ENCODE measurements around the gene RAB37. TPM values are rescaled to one million over a fixed set of nuclear protein-coding genes. Genes with fewer than 3 reads are reported as not detected.

The RAB37 gene
- total and polyA plus RNA-seq, 2 of the 8 experiments (the other 6 are each of a cell fraction or from before 2014, with no cell fraction given), result 5.5 to 6.1 TPM

DNA sequence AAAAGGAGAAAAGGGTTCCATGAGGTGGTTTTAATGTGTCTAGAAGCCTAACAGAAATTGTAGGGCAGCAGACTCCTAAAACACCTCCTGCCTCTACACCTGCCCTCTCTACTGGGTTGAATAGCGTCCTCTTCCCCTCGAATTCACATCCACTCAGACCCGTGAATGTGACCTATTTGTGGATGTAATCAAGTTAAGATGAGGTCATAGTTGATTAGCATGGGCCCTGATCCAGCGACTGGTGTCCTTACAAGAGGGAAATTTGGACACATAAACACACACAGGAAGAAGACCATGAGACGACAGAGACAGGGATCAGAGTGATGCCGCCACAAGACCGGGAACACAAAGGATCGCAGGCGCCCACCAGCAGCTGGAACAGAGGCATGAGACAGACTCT, 37.8 kb upstream of the RAB37 start:
- H3K4me2 ChIP-seq (ENCODE audit: insufficient read depth in 1 of 2, low read depth in 2 of 2, low read length in 2 of 2), result no peak overlapping the region
- H2BK120ac ChIP-seq (replicated peaks; ENCODE audit: low read depth, low read length), result no peak overlapping the region
- no peak overlapping the region for H3K9ac ChIP-seq (replicated peaks in 1 of 4; ENCODE audit: extremely low read depth in 1 of 4, low read depth in 3 of 4, low read length in 3 of 4)
- H3K9me3 ChIP-seq (ENCODE audit: insufficient read depth in 2 of 2, low read depth in 1 of 2, low read length in 1 of 2), result no peaks in the 10 kb centered on the region
- POLR2A ChIA-PET (ENCODE audit: partially characterized antibody), result no interaction called here
- H3K27me3 ChIP-seq (replicated peaks in 1 of 4; ENCODE audit: control insufficient read depth in 3 of 4, extremely low read depth in 1 of 4, insufficient read depth in 3 of 4, low read length in 3 of 4), result no peaks in the 10 kb centered on the region
- H2BK5ac ChIP-seq (ENCODE audit: low read depth, low read length), result no peak overlapping the region
- no peak overlapping the region for H3K23ac ChIP-seq (ENCODE audit: insufficient read length)
- H3K23me2 ChIP-seq (ENCODE audit: low read depth, low read length), result no peaks in the 10 kb centered on the region
- H3K18ac ChIP-seq (ENCODE audit: extremely low read depth, low read length), result no peak overlapping the region
- H2BK12ac ChIP-seq (ENCODE audit: low read depth, low read length), result no peak overlapping the region
- no peak overlapping the region for H3K4me3 ChIP-seq (ENCODE audit: extremely low read depth in 1 of 4, insufficient read depth in 2 of 4, low read depth in 3 of 4, low read length in 4 of 4)
- no peak overlapping the region for H3K56ac ChIP-seq (replicated peaks; ENCODE audit: insufficient read length, low read depth, low read length)
- no peaks in the 10 kb centered on the region for H3K36me3 ChIP-seq (ENCODE audit: control insufficient read depth in 2 of 4, insufficient read depth in 4 of 4, low read length in 3 of 4)
- DNase-seq (ENCODE audit: low read depth in 1 of 2, low spot score in 2 of 2) (no peak), FAIRE-seq (no peak)
- H2BK15ac ChIP-seq (ENCODE audit: low read length), result no peak overlapping the region
- no peak overlapping the region for H2AFZ ChIP-seq (ENCODE audit: low read length)
- H4K8ac ChIP-seq (ENCODE audit: extremely low read depth, insufficient read depth, low read length), result no peak overlapping the region
- no peak overlapping the region for H2AK5ac ChIP-seq (ENCODE audit: low read depth, low read length)
- no peak overlapping the region for H3K4ac ChIP-seq (replicated peaks; ENCODE audit: insufficient read length, low read depth, low read length)
- no peak overlapping the region for H3K14ac ChIP-seq (ENCODE audit: insufficient read length)
- no peak overlapping the region for H2BK20ac ChIP-seq (ENCODE audit: low read length)
- no peaks in the 10 kb centered on the region for H3K4me1 ChIP-seq (replicated peaks in 1 of 4; ENCODE audit: control insufficient read depth in 3 of 4, insufficient read depth in 4 of 4, low read length in 3 of 4)
- H3K79me1 ChIP-seq (ENCODE audit: low read depth, low read length), result no peaks in the 10 kb centered on the region
- CTCF ChIA-PET (ENCODE audit: partially characterized antibody), result interaction anchor here (1.2 kb wide), 1 partner anchor 48 kb away, joined by 3 read pairs; no protein-coding TSS in a partner anchor
- H4K20me1 ChIP-seq (replicated peaks in 1 of 2; ENCODE audit: control insufficient read depth in 1 of 2, insufficient read depth in 2 of 2, low read length in 2 of 2), result peaks cover 0 to 2% of the 10 kb centered on the region in 2 experiments
- 86% methylated on average over 9 of the region's 9 CpGs; no CpG with 5 or more reads in 1 of the 2 experiments for WGBS, 2 experiments (ENCODE audit: extremely low coverage in 1 of 2, insufficient coverage in 1 of 2, insufficient read length in 1 of 2, insufficient replicate concordance in 2 of 2, low coverage in 1 of 2, low lambda C conversion rate in 2 of 2, missing lambda C conversion rate in 1 of 2)
- no peak overlapping the region for H3K27ac ChIP-seq (ENCODE audit: low read depth, low read length)
- no peak overlapping the region for H4K91ac ChIP-seq (replicated peaks; ENCODE audit: insufficient read length, low read length)
- H4K5ac ChIP-seq (ENCODE audit: insufficient read length, low read depth, low read length), result no peak overlapping the region
- H3K79me2 ChIP-seq (ENCODE audit: control insufficient read depth in 1 of 2, insufficient read depth in 2 of 2, low read length in 2 of 2), result no peaks in the 10 kb centered on the region
- TF ChIP-seq CTBP2 (IDR thresholded peaks at IDR 0.05; ENCODE audit: borderline replicate concordance, insufficient read depth, insufficient read length, low read length) (no peak), KDM1A (IDR thresholded peaks at IDR 0.05; ENCODE audit: borderline replicate concordance, low read length) (no peak), TAF1 (IDR thresholded peaks at IDR 0.05; ENCODE audit: low read depth, low read length) (no peak), EP300 (IDR thresholded peaks at IDR 0.05; ENCODE audit: borderline replicate concordance in 1 of 2, low read depth in 2 of 2, low read length in 2 of 2) (no peak), POU5F1 (IDR thresholded peaks at IDR 0.05; ENCODE audit: low read depth, low read length) (no peak), JUN (IDR thresholded peaks at IDR 0.05; ENCODE audit: low read depth, low read length) (no peak), RBBP5 (IDR thresholded peaks at IDR 0.05; ENCODE audit: borderline replicate concordance, low read depth, low read length) (no peak), TBP (IDR thresholded peaks at IDR 0.05; ENCODE audit: low read depth, low read length) (no peak)
- TF ChIP-seq, protein P1, sequence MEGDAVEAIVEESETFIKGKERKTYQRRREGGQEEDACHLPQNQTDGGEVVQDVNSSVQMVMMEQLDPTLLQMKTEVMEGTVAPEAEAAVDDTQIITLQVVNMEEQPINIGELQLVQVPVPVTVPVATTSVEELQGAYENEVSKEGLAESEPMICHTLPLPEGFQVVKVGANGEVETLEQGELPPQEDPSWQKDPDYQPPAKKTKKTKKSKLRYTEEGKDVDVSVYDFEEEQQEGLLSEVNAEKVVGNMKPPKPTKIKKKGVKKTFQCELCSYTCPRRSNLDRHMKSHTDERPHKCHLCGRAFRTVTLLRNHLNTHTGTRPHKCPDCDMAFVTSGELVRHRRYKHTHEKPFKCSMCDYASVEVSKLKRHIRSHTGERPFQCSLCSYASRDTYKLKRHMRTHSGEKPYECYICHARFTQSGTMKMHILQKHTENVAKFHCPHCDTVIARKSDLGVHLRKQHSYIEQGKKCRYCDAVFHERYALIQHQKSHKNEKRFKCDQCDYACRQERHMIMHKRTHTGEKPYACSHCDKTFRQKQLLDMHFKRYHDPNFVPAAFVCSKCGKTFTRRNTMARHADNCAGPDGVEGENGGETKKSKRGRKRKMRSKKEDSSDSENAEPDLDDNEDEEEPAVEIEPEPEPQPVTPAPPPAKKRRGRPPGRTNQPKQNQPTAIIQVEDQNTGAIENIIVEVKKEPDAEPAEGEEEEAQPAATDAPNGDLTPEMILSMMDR (IDR thresholded peaks at IDR 0.05; ENCODE audit: control extremely low read depth in 1 of 3, insufficient read depth in 1 of 3, low read depth in 1 of 3, low read length in 3 of 3), result no peak
- TF ChIP-seq, protein P2, sequence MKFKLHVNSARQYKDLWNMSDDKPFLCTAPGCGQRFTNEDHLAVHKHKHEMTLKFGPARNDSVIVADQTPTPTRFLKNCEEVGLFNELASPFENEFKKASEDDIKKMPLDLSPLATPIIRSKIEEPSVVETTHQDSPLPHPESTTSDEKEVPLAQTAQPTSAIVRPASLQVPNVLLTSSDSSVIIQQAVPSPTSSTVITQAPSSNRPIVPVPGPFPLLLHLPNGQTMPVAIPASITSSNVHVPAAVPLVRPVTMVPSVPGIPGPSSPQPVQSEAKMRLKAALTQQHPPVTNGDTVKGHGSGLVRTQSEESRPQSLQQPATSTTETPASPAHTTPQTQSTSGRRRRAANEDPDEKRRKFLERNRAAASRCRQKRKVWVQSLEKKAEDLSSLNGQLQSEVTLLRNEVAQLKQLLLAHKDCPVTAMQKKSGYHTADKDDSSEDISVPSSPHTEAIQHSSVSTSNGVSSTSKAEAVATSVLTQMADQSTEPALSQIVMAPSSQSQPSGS (IDR thresholded peaks at IDR 0.05; ENCODE audit: low read length), result no peak

Data from H1 (cell line).